GM12878 (cell line): ENCODE measurements around the gene PTPN5. TPM values are rescaled to one million over a fixed set of nuclear protein-coding genes. Genes with fewer than 3 reads are reported as not detected.

Source experiments
- ATAC-seq: fragments of 200-7000 bp; cut with Tn5 transposase; 3 replicates; pipeline ENCODE4 v1.9.1; 2020; ENCODE audit warnings: mild to moderate bottlenecking, moderate library complexity
- BruUV-seq: library from RNA; stranded (reverse); fragments of 400-500 nt; replicated peaks from 2 replicates; lab custom pipeline; 2021; lab: Mats Ljungman, UMichigan
- CTCF ChIA-PET: fragments of 300-600 bp; sonication (Branson Sonifier 250); formaldehyde crosslinking; extraction: SDS; loops from one replicate; lab custom pipeline; 2021; ENCODE audit warnings: inconsistent platforms; lab: Yijun Ruan, JAX
- POLR2A ChIA-PET: fragments of 350-600 bp; formaldehyde crosslinking; extraction: SDS; loops from one replicate; lab custom pipeline; 2021; ENCODE audit warnings: inconsistent platforms; lab: Charles Lee
- RAD21 ChIA-PET: fragments of 300-600 bp; sonication (Branson Sonifier 250); formaldehyde crosslinking; loops from one replicate; lab custom pipeline; 2023; ENCODE audit warnings: antibody characterized with exemption; ENCODE audit not compliant: unreplicated experiment; lab: Charles Lee
- SMC1A ChIA-PET: fragments of 300-600 bp; sonication (Branson Sonifier 250); formaldehyde crosslinking; loops from one replicate; lab custom pipeline; 2023; ENCODE audit not compliant: unreplicated experiment, uncharacterized antibody; lab: Charles Lee
- DNase-seq: peaks from one replicate; pipeline ENCODE4 v3.0.0-alpha.2; 2011; ENCODE audit warnings: low read depth, low spot score
- FAIRE-seq: peaks from 3 replicates; lab custom pipeline; 2011; peaks lifted over from hg19 to GRCh38; lab: Jason Lieb, UNC
- H2AFZ ChIP-seq: 2 replicates; pipeline ENCODE4 v1.6.0; 2011; ENCODE audit warnings: low read depth, low read length, control low read depth; ENCODE audit not compliant: control insufficient read depth
- H3K27ac ChIP-seq: 2 replicates; pipeline ENCODE4 v1.5.1; 2011; ENCODE audit warnings: control low read depth; ENCODE audit not compliant: control insufficient read depth, insufficient read depth
- H3K27me3 ChIP-seq, 2 experiments: replicated peaks in 1 of 2; 2 replicates each; pipeline versions ENCODE4 v1.6.0 to v1.6.1; 2011; ENCODE audit warnings: low read length in 1 of 2; ENCODE audit not compliant: control insufficient read depth in 2 of 2, insufficient read depth in 2 of 2
- H3K36me3 ChIP-seq, 2 experiments: 2 replicates each; pipeline ENCODE4 v1.5.1; 2011; ENCODE audit warnings: low read length in 1 of 2; ENCODE audit not compliant: control insufficient read depth in 2 of 2, insufficient read depth in 2 of 2
- H3K4me1 ChIP-seq: 2 replicates; pipeline ENCODE4 v1.6.1; 2011; ENCODE audit warnings: mild to moderate bottlenecking, low read length, moderate library complexity, mixed read lengths; ENCODE audit not compliant: control insufficient read depth, insufficient read depth
- H3K4me2 ChIP-seq: 2 replicates; pipeline ENCODE4 v1.6.0; 2011; ENCODE audit warnings: control low read depth; ENCODE audit not compliant: control insufficient read depth, insufficient read depth
- H3K4me3 ChIP-seq: fragments of 200-600 bp; sonication (generic); 2 replicates; pipeline ENCODE4 v1.5.1; 2016
- H3K79me2 ChIP-seq: 2 replicates; pipeline ENCODE4 v1.6.0; 2011; ENCODE audit warnings: low read length; ENCODE audit not compliant: control insufficient read depth, insufficient read depth
- H3K9ac ChIP-seq: 2 replicates; pipeline ENCODE4 v1.8.0; 2011; ENCODE audit warnings: low read length, control low read depth, mixed read lengths; ENCODE audit not compliant: control insufficient read depth, insufficient read depth
- H3K9me3 ChIP-seq: replicated peaks from 3 replicates; pipeline ENCODE4 v1.5.1; 2011; ENCODE audit warnings: mild to moderate bottlenecking, low read length; ENCODE audit not compliant: control insufficient read depth, insufficient read depth
- H4K20me1 ChIP-seq: 2 replicates; pipeline ENCODE4 v1.6.0; 2011; ENCODE audit not compliant: control insufficient read depth, insufficient read depth
- BRCA1 ChIP-seq: IDR thresholded peaks from 2 replicates; pipeline ENCODE4 v1.6.1; 2011; ENCODE audit warnings: low read depth, low read length, improper control_type of control experiment
- HSF1 ChIP-seq: fragments of 150-350 bp; IDR thresholded peaks from 2 replicates; pipeline ENCODE4 v1.6.1; 2014; ENCODE audit warnings: mild to moderate bottlenecking, low read depth, low read length
- KLF5 ChIP-seq: fragments of 450-650 bp; IDR thresholded peaks from 2 replicates; pipeline ENCODE4 v1.6.1; 2014; ENCODE audit warnings: mild to moderate bottlenecking; ENCODE audit not compliant: partially characterized antibody
- MYB ChIP-seq: fragments of 150-350 bp; IDR thresholded peaks from 2 replicates; pipeline ENCODE4 v1.6.1; 2014; ENCODE audit warnings: mild to moderate bottlenecking, low read depth, low read length, borderline replicate concordance
- NRF1 ChIP-seq: conservative IDR thresholded peaks from 2 replicates; pipeline ENCODE4 v1.6.1; 2011; ENCODE audit warnings: mild to moderate bottlenecking, low read depth, low read length, improper control_type of control experiment
- POLR2AphosphoS2 ChIP-seq: IDR thresholded peaks from 2 replicates; pipeline ENCODE4 v1.6.1; 2011; ENCODE audit warnings: low read depth, mild to moderate bottlenecking, low read length, improper control_type of control experiment, moderate library complexity
- RUNX3 ChIP-seq: IDR thresholded peaks from 2 replicates; pipeline ENCODE4 v1.6.1; 2012; ENCODE audit warnings: low read length, inconsistent platforms
- SMC3 ChIP-seq: IDR thresholded peaks from 2 replicates; pipeline ENCODE4 v1.6.1; 2011; ENCODE audit warnings: low read length, improper control_type of control experiment, borderline replicate concordance
- SUZ12 ChIP-seq: fragments of 200-600 bp; sonication (generic); IDR thresholded peaks from one replicate; pipeline ENCODE4 v1.6.1; 2018; ENCODE audit warnings: antibody characterized with exemption, mild to moderate bottlenecking; ENCODE audit not compliant: unreplicated experiment
- TCF7 ChIP-seq: IDR thresholded peaks from 2 replicates; pipeline ENCODE4 v1.6.1; 2014; ENCODE audit warnings: antibody characterized with exemption, borderline replicate concordance
- USF1 ChIP-seq: IDR thresholded peaks from 2 replicates; pipeline ENCODE4 v1.6.1; 2011; ENCODE audit warnings: borderline replicate concordance, low read depth, mild to moderate bottlenecking, moderate library complexity, mixed read lengths, low read length; ENCODE audit not compliant: insufficient read depth; ENCODE audit errors: extremely low read length
- WGBS: methylation state at CpG from one replicate; pipeline ENCODE4 v1.1.6; 2016; ENCODE audit warnings: low lambda C conversion rate; ENCODE audit not compliant: insufficient replicate concordance, insufficient coverage; ENCODE audit errors: missing lambda C conversion rate; 5-methylcytosine and 5-hydroxymethylcytosine counted together
- in situ Hi-C: fragments of 300-500 bp; cut with MboI; formaldehyde crosslinking; loops from 9 replicates; pipeline ENCODE4 v1.14.3; 2018; ENCODE audit warnings: mixed read lengths
- intact Hi-C: fragments of 100-400 bp; cut with micrococcal nuclease; formaldehyde crosslinking; loops from one replicate; pipeline ENCODE4 v1.14.2; 2022; ENCODE audit not compliant: unreplicated experiment
- polyA plus RNA-seq, 11 experiments: library from polyadenylated mRNA; depleted of rRNA in 4 of 11; unstranded in 6 of 11; stranded (reverse) in 5 of 11; fragments of >200 nt; fragmentation: Nextera tagmentation in 4 of 11; fragmentation: Illumina TruSeq in 1 of 11; extraction: Ambion mirVana in 4 of 11; extraction: Trizol in 1 of 11; gene quantifications; 1 replicate in 1 of 11; 2 replicates in 10 of 11; pipeline versions ENCODE4 v1.2.1 to v1.2.3, GENCODE V29; 2011 to 2016; ENCODE audit warnings: inconsistent platforms in 2 of 11, missing spikeins in 2 of 11, low read depth in 1 of 11
- total RNA-seq, 4 experiments: library from RNA; depleted of rRNA in 3 of 4; stranded (reverse); fragments of >200 nt in 3 of 4; fragmentation: Illumina TruSeq in 1 of 4; extraction: Trizol in 1 of 4; gene quantifications; 2 replicates each; pipeline versions ENCODE4 v1.2.1 to v1.2.3, GENCODE V29; 2013 to 2021

Gene PTPN5
- total and polyA plus RNA-seq, 10 of the 15 experiments (the other 5 are each of a cell fraction or from before 2014, with no cell fraction given), result 0.04 to 0.06 (median 0.05) TPM; not detected in 7

- ChIA-PET CTCF (interaction anchor here (1.4 to 19.6 kb wide), 3 partner anchors 9 to 23 kb away, joined by 8 to 494 read pairs (median 60); partner anchors contain the start of gene IGSF22), SMC1A (interaction anchor here (0.9 to 2.2 kb wide), 4 partner anchors 16 to 269 kb away, joined by 3 to 7 read pairs (median 4); no protein-coding TSS in a partner anchor), POLR2A (no interaction called here), RAD21 (interaction anchor here (0.7 to 1.7 kb wide), 2 partner anchors 16 to 27 kb away, joined by 4 to 5 read pairs; no protein-coding TSS in a partner anchor)
- no peak overlapping the region for H3K9ac ChIP-seq
- FAIRE-seq (no peak), ATAC-seq (no peak; the same call in 2 of the 3 replicates), DNase-seq (no peak)
- H3K9me3 ChIP-seq, result no peaks in the 10 kb centered on the region
- intact Hi-C loops (no loop called here), in situ Hi-C loops (loop anchor here (10.0 kb wide), 1 partner anchor 57 kb away; the partner anchor contains the start of gene PTPN5)
- no peaks in the 10 kb centered on the region for H3K27me3 ChIP-seq
- H3K36me3 ChIP-seq, result no peaks in the 10 kb centered on the region
- H3K27ac ChIP-seq, result no peak overlapping the region
- no peak overlapping the region for H3K4me3 ChIP-seq
- H4K20me1 ChIP-seq, result no peaks in the 10 kb centered on the region
- no peaks in the 10 kb centered on the region for H3K79me2 ChIP-seq
- 82% methylated on average over 8 of the region's 8 CpGs for WGBS
- no peak for TF ChIP-seq MYB
- TF ChIP-seq SMC3, result no peak
- TF ChIP-seq NRF1, result no peak
- TF ChIP-seq HSF1, result no peak
- TF ChIP-seq USF1, result no peak
- TF ChIP-seq BRCA1, result no peak
- no peak for TF ChIP-seq SUZ12
- TF ChIP-seq RUNX3, result no peak
- TF ChIP-seq KLF5, result no peak
- TF ChIP-seq POLR2AphosphoS2, result no peak
- no peak for TF ChIP-seq TCF7
- BruUV-seq, result no TSS peak
- H2AFZ ChIP-seq, result no peak overlapping the region
- no peaks in the 10 kb centered on the region for H3K4me1 ChIP-seq
- H3K4me2 ChIP-seq, result no peak overlapping the region
Measured at GRCh38 chr11:18737642-18738041, 54.0 kb downstream of the PTPN5 start.
